Measurements from ENCODE around the gene ZEB2.

ZEB2 gene

GRCh38 chr2:144447535-144447934, 72.4 kb downstream of the ZEB2 start:
- no peak for DNase-seq

GRCh38 chr2:144446136-144446535, 73.8 kb downstream of the ZEB2 start:
- DNase-seq = no peak

GRCh38 chr2:144445196-144445595, 74.7 kb downstream of the ZEB2 start:
- DNase-seq = no peak

- no peak for DNase-seq
Measured at GRCh38 chr2:144443837-144444817, 75.8 kb downstream of the ZEB2 start.

- DNase-seq = no peak
Measured at GRCh38 chr2:144441711-144442141, 78.2 kb downstream of the ZEB2 start.

- no peak for DNase-seq
Measured at GRCh38 chr2:144439993-144440392, 79.9 kb downstream of the ZEB2 start.

- DNase-seq = no peak
Measured at GRCh38 chr2:144438801-144439631, 80.9 kb downstream of the ZEB2 start.

GRCh38 chr2:144437636-144438035, 82.3 kb downstream of the ZEB2 start:
- no peak for DNase-seq

GRCh38 chr2:144434425-144435222, 85.3 kb downstream of the ZEB2 start:
- DNase-seq = no peak

- no peak for DNase-seq
Measured at GRCh38 chr2:144432921-144433320, 87.0 kb downstream of the ZEB2 start.

- DNase-seq = no peak
Measured at GRCh38 chr2:144431998-144432397, 87.9 kb downstream of the ZEB2 start.

GRCh38 chr2:144431392-144431783, 88.5 kb downstream of the ZEB2 start:
- no peak for DNase-seq

- no peak for DNase-seq
Measured at GRCh38 chr2:144430722-144431391, 89.1 kb downstream of the ZEB2 start.

GRCh38 chr2:144429396-144430112, 90.4 kb downstream of the ZEB2 start:
- no peak for DNase-seq

- DNase-seq = no peak
Measured at GRCh38 chr2:144426981-144427479, 92.9 kb downstream of the ZEB2 start.

- no peak for DNase-seq
Measured at GRCh38 chr2:144426355-144426754, 93.6 kb downstream of the ZEB2 start.

GRCh38 chr2:144424559-144425240, 95.2 kb downstream of the ZEB2 start:
- peak; percentile 41 for DNase-seq

GRCh38 chr2:144421606-144422510, 98.1 kb downstream of the ZEB2 start:
- DNase-seq = no peak

GRCh38 chr2:144419218-144419617, 100.7 kb downstream of the ZEB2 start:
- DNase-seq = no peak

GRCh38 chr2:144415386-144415785, 104.5 kb downstream of the ZEB2 start:
- no peak for DNase-seq
